WTC11 (cell line): ENCODE results near the gene KCTD4. TPM values are rescaled to one million over a fixed set of nuclear protein-coding genes. Genes with fewer than 3 reads are reported as not detected.
A peak's percentile ranks its signal among the peaks of the same experiment; 100 is the strongest.

ENCODE experiments used
- ATAC-seq: fragments of 200-7000 bp; cut with Tn5 transposase; 2 replicates; pipeline ENCODE4 v1.10.0; 2021; ENCODE audit warnings: mild to moderate bottlenecking, moderate library complexity
- CTCF ChIA-PET: fragments of 300-600 bp; sonication (Branson Sonifier 250); formaldehyde crosslinking; loops from one replicate; lab custom pipeline; 2021; ENCODE audit warnings: antibody characterized with exemption; lab: Charles Lee
- POLR2A ChIA-PET: fragments of 350-600 bp; sonication (Branson Sonifier 250); formaldehyde crosslinking; loops from one replicate; lab custom pipeline; 2021; ENCODE audit warnings: antibody characterized with exemption; lab: Charles Lee
- DNase-seq: peaks from one replicate; pipeline ENCODE4 v3.0.0; 2021; ENCODE audit warnings: low spot score
- H3K27ac Mint-ChIP-seq: 2 replicates; pipeline ENCODE4 v1.8.0; 2021; ENCODE audit warnings: mixed read lengths
- H3K27me3 Mint-ChIP-seq: 2 replicates; pipeline ENCODE4 v1.8.0; 2021; ENCODE audit warnings: low read depth, mild to moderate bottlenecking, moderate library complexity, mixed read lengths
- H3K36me3 Mint-ChIP-seq: 2 replicates; pipeline ENCODE4 v1.8.0; 2021; ENCODE audit warnings: mixed read lengths
- H3K4me1 Mint-ChIP-seq: 2 replicates; pipeline ENCODE4 v1.8.0; 2022; ENCODE audit warnings: mixed read lengths
- H3K4me3 Mint-ChIP-seq: 2 replicates; pipeline ENCODE4 v1.8.0; 2021; ENCODE audit warnings: mild to moderate bottlenecking, moderate library complexity, mixed read lengths
- H3K9me3 Mint-ChIP-seq: 2 replicates; pipeline ENCODE4 v1.8.0; 2021; ENCODE audit warnings: mixed read lengths
- ESRRA ChIP-seq: sonication (generic); formaldehyde crosslinking; IDR thresholded peaks from 2 replicates; pipeline ENCODE4 v1.8.1; 2022; ENCODE audit warnings: mild to moderate bottlenecking, missing genetic modification reagents, borderline replicate concordance
- ETV6 ChIP-seq: sonication (generic); formaldehyde crosslinking; IDR thresholded peaks from 2 replicates; pipeline ENCODE4 v1.8.1; 2022; ENCODE audit warnings: mild to moderate bottlenecking, missing genetic modification reagents
- FOXJ3 ChIP-seq: sonication (generic); formaldehyde crosslinking; IDR thresholded peaks from 2 replicates; pipeline ENCODE4 v1.9.0; 2021; ENCODE audit warnings: missing genetic modification reagents, mild to moderate bottlenecking, borderline replicate concordance
- HMGA2 ChIP-seq: fragments of 250-450 bp; sonication (Bioruptor Pico); IDR thresholded peaks from 2 replicates; pipeline ENCODE4 v1.4.0; 2021; ENCODE audit warnings: mild to moderate bottlenecking, moderate library complexity
- RELA ChIP-seq: sonication (generic); formaldehyde crosslinking; IDR thresholded peaks from 2 replicates; pipeline ENCODE4 v1.8.1; 2022; ENCODE audit warnings: missing genetic modification reagents, mild to moderate bottlenecking, borderline replicate concordance
- SMAD4 ChIP-seq: sonication (generic); formaldehyde crosslinking; IDR thresholded peaks from 2 replicates; pipeline ENCODE4 v1.8.0; 2022; ENCODE audit warnings: mild to moderate bottlenecking, missing genetic modification reagents
- TCF7 ChIP-seq: sonication (generic); formaldehyde crosslinking; IDR thresholded peaks from 2 replicates; pipeline ENCODE4 v1.8.0; 2022; ENCODE audit warnings: mild to moderate bottlenecking, low read depth, missing genetic modification reagents, moderate library complexity
- TEAD1 ChIP-seq: sonication (generic); formaldehyde crosslinking; IDR thresholded peaks from 2 replicates; pipeline ENCODE4 v1.8.0; 2022; ENCODE audit warnings: mild to moderate bottlenecking, missing genetic modification reagents
- TEAD4 ChIP-seq: sonication (generic); formaldehyde crosslinking; IDR thresholded peaks from 2 replicates; pipeline ENCODE4 v1.8.0; 2022; ENCODE audit warnings: mild to moderate bottlenecking, missing genetic modification reagents
- ZNF121 ChIP-seq: sonication (generic); formaldehyde crosslinking; IDR thresholded peaks from 2 replicates; pipeline ENCODE4 v1.8.0; 2023; ENCODE audit warnings: missing genetic modification reagents
- total RNA-seq: library from RNA; stranded (reverse); gene quantifications from 3 replicates; pipeline ENCODE4 v1.2.3, GENCODE V29; 2021
- TF ChIP-seq, protein P1 (sequence below): sonication (generic); formaldehyde crosslinking; IDR thresholded peaks from 2 replicates; pipeline ENCODE4 v1.8.0; 2023; ENCODE audit warnings: missing genetic modification reagents
- TF ChIP-seq, protein P2 (sequence below): fragments of 200-600 bp; IDR thresholded peaks from 2 replicates; pipeline ENCODE4 v1.8.0; 2022; ENCODE audit warnings: antibody characterized with exemption
- TF ChIP-seq, protein P3 (sequence below): fragments of 250-450 bp; sonication (Bioruptor Pico); IDR thresholded peaks from 2 replicates; pipeline ENCODE4 v1.8.0; 2021; ENCODE audit warnings: mild to moderate bottlenecking
- TF ChIP-seq, protein P4 (sequence below): sonication (generic); formaldehyde crosslinking; IDR thresholded peaks from 2 replicates; pipeline ENCODE4 v1.8.0; 2022; ENCODE audit warnings: mild to moderate bottlenecking, missing genetic modification reagents
- TF ChIP-seq, protein P5 (sequence below): sonication (generic); formaldehyde crosslinking; IDR thresholded peaks from 2 replicates; pipeline ENCODE4 v1.8.1; 2023; ENCODE audit warnings: mild to moderate bottlenecking, missing genetic modification reagents, moderate library complexity
- TF ChIP-seq, protein P6 (sequence below): fragments of 250-450 bp; sonication (Bioruptor Pico); IDR thresholded peaks from 2 replicates; pipeline ENCODE4 v1.9.0; 2021; ENCODE audit warnings: mild to moderate bottlenecking, borderline replicate concordance
- TF ChIP-seq, protein P7 (sequence below): sonication (generic); formaldehyde crosslinking; IDR thresholded peaks from 2 replicates; pipeline ENCODE4 v1.8.1; 2022; ENCODE audit warnings: low read depth, mild to moderate bottlenecking, moderate library complexity, missing genetic modification reagents, borderline replicate concordance

Gene KCTD4
- total RNA-seq, 1 experiment from 2014 or later: not detected

DNA sequence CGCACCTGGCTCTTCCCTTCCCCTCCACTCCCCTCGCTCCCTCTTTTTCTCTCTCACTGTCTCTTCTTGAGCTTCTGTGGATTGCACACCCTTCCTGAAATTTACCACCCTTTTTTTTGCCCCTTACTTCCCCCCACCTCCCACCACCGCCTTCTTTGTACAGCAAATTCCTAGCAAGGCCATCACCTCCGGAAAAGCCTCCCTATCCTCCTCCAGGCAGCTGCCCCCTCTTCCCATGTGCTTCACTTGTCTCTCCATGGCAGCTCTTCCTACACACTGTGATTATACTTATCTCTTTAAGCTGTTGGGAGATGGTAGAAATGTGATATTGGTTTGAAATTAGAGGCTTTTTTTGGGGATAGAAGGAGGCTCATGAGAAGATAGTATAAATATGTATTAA, 28.3 kb upstream of the KCTD4 start (continued):
- TF ChIP-seq, protein P1, sequence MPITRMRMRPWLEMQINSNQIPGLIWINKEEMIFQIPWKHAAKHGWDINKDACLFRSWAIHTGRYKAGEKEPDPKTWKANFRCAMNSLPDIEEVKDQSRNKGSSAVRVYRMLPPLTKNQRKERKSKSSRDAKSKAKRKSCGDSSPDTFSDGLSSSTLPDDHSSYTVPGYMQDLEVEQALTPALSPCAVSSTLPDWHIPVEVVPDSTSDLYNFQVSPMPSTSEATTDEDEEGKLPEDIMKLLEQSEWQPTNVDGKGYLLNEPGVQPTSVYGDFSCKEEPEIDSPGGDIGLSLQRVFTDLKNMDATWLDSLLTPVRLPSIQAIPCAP (CRISPR knock-in tag): no peak
- no peak for TF ChIP-seq ESRRA
- TF ChIP-seq TEAD4 (CRISPR knock-in tag): no peak
- no peak for TF ChIP-seq SMAD4
- TF ChIP-seq, protein P2, sequence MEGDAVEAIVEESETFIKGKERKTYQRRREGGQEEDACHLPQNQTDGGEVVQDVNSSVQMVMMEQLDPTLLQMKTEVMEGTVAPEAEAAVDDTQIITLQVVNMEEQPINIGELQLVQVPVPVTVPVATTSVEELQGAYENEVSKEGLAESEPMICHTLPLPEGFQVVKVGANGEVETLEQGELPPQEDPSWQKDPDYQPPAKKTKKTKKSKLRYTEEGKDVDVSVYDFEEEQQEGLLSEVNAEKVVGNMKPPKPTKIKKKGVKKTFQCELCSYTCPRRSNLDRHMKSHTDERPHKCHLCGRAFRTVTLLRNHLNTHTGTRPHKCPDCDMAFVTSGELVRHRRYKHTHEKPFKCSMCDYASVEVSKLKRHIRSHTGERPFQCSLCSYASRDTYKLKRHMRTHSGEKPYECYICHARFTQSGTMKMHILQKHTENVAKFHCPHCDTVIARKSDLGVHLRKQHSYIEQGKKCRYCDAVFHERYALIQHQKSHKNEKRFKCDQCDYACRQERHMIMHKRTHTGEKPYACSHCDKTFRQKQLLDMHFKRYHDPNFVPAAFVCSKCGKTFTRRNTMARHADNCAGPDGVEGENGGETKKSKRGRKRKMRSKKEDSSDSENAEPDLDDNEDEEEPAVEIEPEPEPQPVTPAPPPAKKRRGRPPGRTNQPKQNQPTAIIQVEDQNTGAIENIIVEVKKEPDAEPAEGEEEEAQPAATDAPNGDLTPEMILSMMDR: no peak
- TF ChIP-seq RELA (CRISPR knock-in tag): no peak
- TF ChIP-seq, protein P3, sequence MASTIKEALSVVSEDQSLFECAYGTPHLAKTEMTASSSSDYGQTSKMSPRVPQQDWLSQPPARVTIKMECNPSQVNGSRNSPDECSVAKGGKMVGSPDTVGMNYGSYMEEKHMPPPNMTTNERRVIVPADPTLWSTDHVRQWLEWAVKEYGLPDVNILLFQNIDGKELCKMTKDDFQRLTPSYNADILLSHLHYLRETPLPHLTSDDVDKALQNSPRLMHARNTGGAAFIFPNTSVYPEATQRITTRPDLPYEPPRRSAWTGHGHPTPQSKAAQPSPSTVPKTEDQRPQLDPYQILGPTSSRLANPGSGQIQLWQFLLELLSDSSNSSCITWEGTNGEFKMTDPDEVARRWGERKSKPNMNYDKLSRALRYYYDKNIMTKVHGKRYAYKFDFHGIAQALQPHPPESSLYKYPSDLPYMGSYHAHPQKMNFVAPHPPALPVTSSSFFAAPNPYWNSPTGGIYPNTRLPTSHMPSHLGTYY (CRISPR knock-in tag): no peak

DNA sequence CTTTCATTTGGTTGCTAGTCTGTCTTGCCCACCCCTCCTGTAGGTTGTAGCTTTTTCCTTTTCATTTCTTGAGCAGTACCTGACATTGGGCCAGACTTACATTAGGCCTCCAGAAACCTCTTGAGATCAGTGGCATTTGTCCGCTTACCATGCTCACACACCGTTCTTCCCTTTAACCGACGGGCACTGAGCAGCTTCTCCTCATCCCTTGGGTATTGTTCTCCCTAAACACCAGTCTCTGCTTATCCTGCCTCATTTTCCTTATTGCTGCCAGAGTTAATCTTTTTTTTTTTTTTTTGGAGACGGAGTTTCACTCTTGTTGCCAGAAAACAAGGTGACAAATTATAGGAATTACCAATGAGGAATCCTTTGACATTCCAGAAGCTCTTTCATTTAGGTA, 27.2 kb upstream of the KCTD4 start:
- Mint-ChIP-seq H3K27me3 (no peaks in the 10 kb centered on the region), H3K9me3 (no peaks in the 10 kb centered on the region), H3K27ac (peak overlapping the region; percentile 6; the same call in 1 of the 2 replicates), H3K4me3 (no peak overlapping the region), H3K4me1 (peaks cover 21% of the 10 kb centered on the region), H3K36me3 (no peaks in the 10 kb centered on the region)
- TF ChIP-seq, protein P4, sequence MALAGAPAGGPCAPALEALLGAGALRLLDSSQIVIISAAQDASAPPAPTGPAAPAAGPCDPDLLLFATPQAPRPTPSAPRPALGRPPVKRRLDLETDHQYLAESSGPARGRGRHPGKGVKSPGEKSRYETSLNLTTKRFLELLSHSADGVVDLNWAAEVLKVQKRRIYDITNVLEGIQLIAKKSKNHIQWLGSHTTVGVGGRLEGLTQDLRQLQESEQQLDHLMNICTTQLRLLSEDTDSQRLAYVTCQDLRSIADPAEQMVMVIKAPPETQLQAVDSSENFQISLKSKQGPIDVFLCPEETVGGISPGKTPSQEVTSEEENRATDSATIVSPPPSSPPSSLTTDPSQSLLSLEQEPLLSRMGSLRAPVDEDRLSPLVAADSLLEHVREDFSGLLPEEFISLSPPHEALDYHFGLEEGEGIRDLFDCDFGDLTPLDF (CRISPR knock-in tag): no peak
- TF ChIP-seq TEAD1: no peak
- no peak for TF ChIP-seq TCF7 (CRISPR knock-in tag)
- TF ChIP-seq, protein P2: no peak
- DNase-seq (no peak), ATAC-seq (no peak)
- ChIA-PET CTCF (no interaction called here), POLR2A (no interaction called here)

DNA sequence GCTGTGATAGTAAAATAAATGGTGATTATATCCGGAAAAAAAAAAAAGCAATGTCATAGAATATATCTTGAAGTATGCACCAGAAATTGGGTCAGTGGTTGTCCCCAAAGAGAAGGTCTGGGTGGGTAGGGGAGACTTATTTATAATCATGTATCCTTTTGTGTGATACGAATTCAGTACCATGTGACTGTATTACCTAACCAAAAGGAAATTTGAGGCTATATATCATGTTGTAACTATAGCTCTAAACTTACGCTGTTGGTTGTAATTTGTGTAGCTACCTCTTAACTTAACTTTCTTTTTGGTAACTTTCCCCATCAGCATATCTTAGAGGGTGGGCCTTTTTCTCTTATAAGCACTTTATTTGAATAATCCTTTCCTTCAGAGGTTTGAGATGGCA, 25.2 kb upstream of the KCTD4 start:
- Mint-ChIP-seq H3K27me3 (no peaks in the 10 kb centered on the region), H3K36me3 (no peaks in the 10 kb centered on the region), H3K4me3 (no peak overlapping the region), H3K9me3 (no peaks in the 10 kb centered on the region), H3K4me1 (peaks cover 17% of the 10 kb centered on the region), H3K27ac (no peak overlapping the region)
- DNase-seq (no peak), ATAC-seq (no peak)
- CTCF ChIA-PET: interaction anchor here (1.1 kb wide), 1 partner anchor 182 kb away, joined by 3 read pairs; no protein-coding TSS in a partner anchor
- POLR2A ChIA-PET: no interaction called here
- TF ChIP-seq HMGA2: no peak
- TF ChIP-seq ETV6 (CRISPR knock-in tag): no peak
- TF ChIP-seq, protein P5, sequence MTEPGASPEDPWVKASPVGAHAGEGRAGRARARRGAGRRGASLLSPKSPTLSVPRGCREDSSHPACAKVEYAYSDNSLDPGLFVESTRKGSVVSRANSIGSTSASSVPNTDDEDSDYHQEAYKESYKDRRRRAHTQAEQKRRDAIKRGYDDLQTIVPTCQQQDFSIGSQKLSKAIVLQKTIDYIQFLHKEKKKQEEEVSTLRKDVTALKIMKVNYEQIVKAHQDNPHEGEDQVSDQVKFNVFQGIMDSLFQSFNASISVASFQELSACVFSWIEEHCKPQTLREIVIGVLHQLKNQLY (CRISPR knock-in tag): no peak
- TF ChIP-seq FOXJ3 (CRISPR knock-in tag): no peak
- TF ChIP-seq ZNF121 (CRISPR knock-in tag): no peak
- TF ChIP-seq, protein P6, sequence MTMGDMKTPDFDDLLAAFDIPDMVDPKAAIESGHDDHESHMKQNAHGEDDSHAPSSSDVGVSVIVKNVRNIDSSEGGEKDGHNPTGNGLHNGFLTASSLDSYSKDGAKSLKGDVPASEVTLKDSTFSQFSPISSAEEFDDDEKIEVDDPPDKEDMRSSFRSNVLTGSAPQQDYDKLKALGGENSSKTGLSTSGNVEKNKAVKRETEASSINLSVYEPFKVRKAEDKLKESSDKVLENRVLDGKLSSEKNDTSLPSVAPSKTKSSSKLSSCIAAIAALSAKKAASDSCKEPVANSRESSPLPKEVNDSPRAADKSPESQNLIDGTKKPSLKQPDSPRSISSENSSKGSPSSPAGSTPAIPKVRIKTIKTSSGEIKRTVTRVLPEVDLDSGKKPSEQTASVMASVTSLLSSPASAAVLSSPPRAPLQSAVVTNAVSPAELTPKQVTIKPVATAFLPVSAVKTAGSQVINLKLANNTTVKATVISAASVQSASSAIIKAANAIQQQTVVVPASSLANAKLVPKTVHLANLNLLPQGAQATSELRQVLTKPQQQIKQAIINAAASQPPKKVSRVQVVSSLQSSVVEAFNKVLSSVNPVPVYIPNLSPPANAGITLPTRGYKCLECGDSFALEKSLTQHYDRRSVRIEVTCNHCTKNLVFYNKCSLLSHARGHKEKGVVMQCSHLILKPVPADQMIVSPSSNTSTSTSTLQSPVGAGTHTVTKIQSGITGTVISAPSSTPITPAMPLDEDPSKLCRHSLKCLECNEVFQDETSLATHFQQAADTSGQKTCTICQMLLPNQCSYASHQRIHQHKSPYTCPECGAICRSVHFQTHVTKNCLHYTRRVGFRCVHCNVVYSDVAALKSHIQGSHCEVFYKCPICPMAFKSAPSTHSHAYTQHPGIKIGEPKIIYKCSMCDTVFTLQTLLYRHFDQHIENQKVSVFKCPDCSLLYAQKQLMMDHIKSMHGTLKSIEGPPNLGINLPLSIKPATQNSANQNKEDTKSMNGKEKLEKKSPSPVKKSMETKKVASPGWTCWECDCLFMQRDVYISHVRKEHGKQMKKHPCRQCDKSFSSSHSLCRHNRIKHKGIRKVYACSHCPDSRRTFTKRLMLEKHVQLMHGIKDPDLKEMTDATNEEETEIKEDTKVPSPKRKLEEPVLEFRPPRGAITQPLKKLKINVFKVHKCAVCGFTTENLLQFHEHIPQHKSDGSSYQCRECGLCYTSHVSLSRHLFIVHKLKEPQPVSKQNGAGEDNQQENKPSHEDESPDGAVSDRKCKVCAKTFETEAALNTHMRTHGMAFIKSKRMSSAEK: no peak
- TF ChIP-seq, protein P7, sequence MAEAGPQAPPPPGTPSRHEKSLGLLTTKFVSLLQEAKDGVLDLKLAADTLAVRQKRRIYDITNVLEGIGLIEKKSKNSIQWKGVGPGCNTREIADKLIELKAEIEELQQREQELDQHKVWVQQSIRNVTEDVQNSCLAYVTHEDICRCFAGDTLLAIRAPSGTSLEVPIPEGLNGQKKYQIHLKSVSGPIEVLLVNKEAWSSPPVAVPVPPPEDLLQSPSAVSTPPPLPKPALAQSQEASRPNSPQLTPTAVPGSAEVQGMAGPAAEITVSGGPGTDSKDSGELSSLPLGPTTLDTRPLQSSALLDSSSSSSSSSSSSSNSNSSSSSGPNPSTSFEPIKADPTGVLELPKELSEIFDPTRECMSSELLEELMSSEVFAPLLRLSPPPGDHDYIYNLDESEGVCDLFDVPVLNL (CRISPR knock-in tag): no peak
